IMR-90 (cell line): ENCODE results near the gene CYCS. TPM values are rescaled to one million over a fixed set of nuclear protein-coding genes. Genes with fewer than 3 reads are reported as not detected.

ENCODE experiments used
- ATAC-seq: fragments of 200-7000 bp; cut with Tn5 transposase; 2 replicates; pipeline ENCODE4 v1.9.1; 2020; ENCODE audit warnings: low read depth, mild to moderate bottlenecking, moderate library complexity
- BruUV-seq: library from RNA; stranded (reverse); fragments of 400-500 nt; replicated peaks from 2 replicates; lab custom pipeline; 2021; lab: Mats Ljungman, UMichigan
- CTCF ChIA-PET: fragments of 300-600 bp; formaldehyde crosslinking; extraction: SDS; loops from one replicate; lab custom pipeline; 2021; ENCODE audit warnings: antibody characterized with exemption; lab: Yijun Ruan, JAX
- POLR2A ChIA-PET: fragments of 300-600 bp; sonication (Branson Sonifier 250); formaldehyde crosslinking; loops from one replicate; lab custom pipeline; 2022; ENCODE audit warnings: antibody characterized with exemption; ENCODE audit not compliant: unreplicated experiment; lab: Charles Lee
- DNase-seq: peaks from one replicate; pipeline ENCODE4 v3.0.0; 2013
- H2AFZ ChIP-seq: replicated peaks from 2 replicates; pipeline ENCODE3; 2013; ENCODE audit warnings: low read length, mild to moderate bottlenecking; ENCODE audit not compliant: poor library complexity
- H2AK5ac ChIP-seq: 2 replicates; pipeline ENCODE4 v1.6.1; 2013; ENCODE audit warnings: low read depth, low read length, inconsistent platforms
- H2AK9ac ChIP-seq: replicated peaks from 2 replicates; pipeline ENCODE3; 2013; ENCODE audit warnings: mild to moderate bottlenecking, low read depth, low read length, moderate library complexity; ENCODE audit not compliant: poor library complexity
- H2BK120ac ChIP-seq: 2 replicates; pipeline ENCODE4 v1.6.1; 2013; ENCODE audit warnings: low read depth, low read length, inconsistent platforms
- H2BK15ac ChIP-seq: 3 replicates; pipeline ENCODE4 v1.6.1; 2013; ENCODE audit warnings: low read depth, low read length, inconsistent platforms
- H2BK20ac ChIP-seq: 2 replicates; pipeline ENCODE4 v1.6.1; 2013; ENCODE audit warnings: low read depth, mild to moderate bottlenecking, inconsistent platforms, low read length, moderate library complexity
- H2BK5ac ChIP-seq: 2 replicates; pipeline ENCODE4 v1.6.1; 2013; ENCODE audit warnings: mild to moderate bottlenecking, low read depth, low read length, inconsistent platforms; ENCODE audit not compliant: poor library complexity, severe bottlenecking
- H3K14ac ChIP-seq: replicated peaks from 2 replicates; pipeline ENCODE4 v1.6.1; 2013; ENCODE audit warnings: low read depth, low read length, inconsistent platforms
- H3K18ac ChIP-seq: 2 replicates; pipeline ENCODE4 v1.6.1; 2013; ENCODE audit warnings: low read depth, low read length, control low read depth
- H3K23ac ChIP-seq: 2 replicates; pipeline ENCODE4 v1.6.1; 2013; ENCODE audit warnings: low read depth, low read length, inconsistent platforms
- H3K27ac ChIP-seq: 2 replicates; pipeline ENCODE4 v1.5.1; 2013; ENCODE audit warnings: mild to moderate bottlenecking, control low read depth, low read length; ENCODE audit not compliant: insufficient read depth
- H3K27me3 ChIP-seq: 2 replicates; pipeline ENCODE4 v1.6.1; 2013; ENCODE audit warnings: low read length; ENCODE audit not compliant: control insufficient read depth, insufficient read depth
- H3K36me3 ChIP-seq: 2 replicates; pipeline ENCODE4 v1.6.1; 2013; ENCODE audit warnings: low read length, mixed read lengths; ENCODE audit not compliant: control insufficient read depth, insufficient read depth
- H3K4ac ChIP-seq: 2 replicates; pipeline ENCODE4 v1.6.1; 2013; ENCODE audit warnings: low read depth, low read length, inconsistent platforms
- H3K4me1 ChIP-seq: 2 replicates; pipeline ENCODE4 v1.6.1; 2013; ENCODE audit warnings: low read length, mixed read lengths; ENCODE audit not compliant: control insufficient read depth, insufficient read depth
- H3K4me2 ChIP-seq: 2 replicates; pipeline ENCODE4 v1.6.1; 2013; ENCODE audit warnings: low read depth, mild to moderate bottlenecking, control low read depth, low read length, moderate library complexity
- H3K4me3 ChIP-seq: 2 replicates; pipeline ENCODE4 v1.5.1; 2013; ENCODE audit warnings: low read depth, mild to moderate bottlenecking, control low read depth, low read length, moderate library complexity; ENCODE audit not compliant: insufficient read depth
- H3K56ac ChIP-seq: 2 replicates; pipeline ENCODE4 v1.6.1; 2013; ENCODE audit warnings: low read length, inconsistent platforms; ENCODE audit not compliant: insufficient read depth; ENCODE audit errors: extremely low read depth
- H3K79me1 ChIP-seq, 2 experiments: 2 replicates each; pipeline ENCODE4 v1.6.1; 2013; ENCODE audit warnings: low read length in 2 of 2, inconsistent platforms in 1 of 2, low read depth in 1 of 2
- H3K9ac ChIP-seq: 2 replicates; pipeline ENCODE4 v1.6.1; 2013; ENCODE audit warnings: low read depth, low read length, control low read depth
- H3K9me1 ChIP-seq: 2 replicates; pipeline ENCODE4 v1.6.1; 2013; ENCODE audit warnings: low read length, inconsistent platforms; ENCODE audit not compliant: insufficient read depth
- H3K9me3 ChIP-seq: 2 replicates; pipeline ENCODE4 v1.6.1; 2013; ENCODE audit warnings: low read length; ENCODE audit not compliant: control insufficient read depth, insufficient read depth
- H4K20me1 ChIP-seq: 2 replicates; pipeline ENCODE4 v1.6.1; 2013; ENCODE audit warnings: low read length, inconsistent platforms; ENCODE audit not compliant: insufficient read depth
- H4K5ac ChIP-seq: 2 replicates; pipeline ENCODE4 v1.6.1; 2013; ENCODE audit warnings: mild to moderate bottlenecking, low read depth, low read length, control low read depth
- H4K8ac ChIP-seq, 2 experiments: 2 replicates each; pipeline ENCODE4 v1.6.1; 2013; ENCODE audit warnings: low read depth in 2 of 2, low read length in 2 of 2, control low read depth in 1 of 2, inconsistent platforms in 1 of 2
- H4K91ac ChIP-seq: 2 replicates; pipeline ENCODE4 v1.6.1; 2013; ENCODE audit warnings: low read depth, low read length, inconsistent platforms; ENCODE audit not compliant: insufficient read depth
- BHLHE40 ChIP-seq: fragments of 150-350 bp; IDR thresholded peaks from 2 replicates; pipeline ENCODE4 v1.6.1; 2016; ENCODE audit warnings: mild to moderate bottlenecking, low read depth, low read length
- CEBPB ChIP-seq: IDR thresholded peaks from 2 replicates; pipeline ENCODE4 v1.6.1; 2012; ENCODE audit warnings: low read depth, low read length, improper control_type of control experiment
- CHD1 ChIP-seq: IDR thresholded peaks from 2 replicates; pipeline ENCODE4 v1.6.1; 2012; ENCODE audit warnings: low read depth, low read length, improper control_type of control experiment
- FOS ChIP-seq: fragments of 150-350 bp; IDR thresholded peaks from 2 replicates; pipeline ENCODE4 v1.6.1; 2016; ENCODE audit warnings: low read depth, low read length
- MAFK ChIP-seq: IDR thresholded peaks from 2 replicates; pipeline ENCODE4 v1.6.1; 2012; ENCODE audit warnings: low read depth, low read length, improper control_type of control experiment
- MAZ ChIP-seq: IDR thresholded peaks from 2 replicates; pipeline ENCODE4 v1.6.1; 2012; ENCODE audit warnings: low read depth, mild to moderate bottlenecking, low read length, improper control_type of control experiment, moderate library complexity, borderline replicate concordance
- MXI1 ChIP-seq: IDR thresholded peaks from 2 replicates; pipeline ENCODE4 v1.6.1; 2012; ENCODE audit warnings: low read depth, mild to moderate bottlenecking, low read length, moderate library complexity, borderline replicate concordance
- NFE2L2 ChIP-seq: fragments of 150-350 bp; IDR thresholded peaks from 2 replicates; pipeline ENCODE4 v1.6.1; 2016; ENCODE audit warnings: low read depth, mild to moderate bottlenecking, low read length
- POLR2A ChIP-seq: IDR thresholded peaks from 2 replicates; pipeline ENCODE4 v1.6.1; 2012; ENCODE audit warnings: mild to moderate bottlenecking, low read depth, low read length
- RAD21 ChIP-seq: IDR thresholded peaks from 2 replicates; pipeline ENCODE4 v1.6.1; 2012; ENCODE audit warnings: low read length, improper control_type of control experiment
- RCOR1 ChIP-seq: IDR thresholded peaks from 2 replicates; pipeline ENCODE4 v1.6.1; 2012; ENCODE audit warnings: mild to moderate bottlenecking, low read length, improper control_type of control experiment; ENCODE audit not compliant: insufficient replicate concordance
- RFX5 ChIP-seq: IDR thresholded peaks from 2 replicates; pipeline ENCODE4 v1.8.0; 2012; ENCODE audit warnings: low read depth, mild to moderate bottlenecking, low read length, moderate library complexity
- SMC3 ChIP-seq: fragments of 150-350 bp; IDR thresholded peaks from 2 replicates; pipeline ENCODE4 v1.6.1; 2016; ENCODE audit warnings: low read depth, mild to moderate bottlenecking, antibody characterized with exemption, low read length, moderate library complexity
- WGBS, 2 experiments: methylation state at CpG; one replicate each; pipeline versions ENCODE4 v1.1.5 to v1.1.7; 2013; ENCODE audit warnings: missing lambda C conversion rate in 2 of 2; ENCODE audit not compliant: insufficient read length in 1 of 2; ENCODE audit errors: extremely low coverage in 2 of 2; 5-methylcytosine and 5-hydroxymethylcytosine counted together
- dilution Hi-C: fragments of 300-500 bp; cut with HindIII; formaldehyde crosslinking; loops from one replicate; pipeline ENCODE4 v1.14.3; 2018; ENCODE audit warnings: low sequenced_read_pairs; ENCODE audit not compliant: unreplicated experiment
- in situ Hi-C: fragments of 300-500 bp; cut with MboI; formaldehyde crosslinking; loops from 3 replicates; pipeline ENCODE4 v1.14.3; 2019; ENCODE audit warnings: low sequenced_read_pairs, inconsistent platforms, mixed read lengths
- intact Hi-C: fragments of 100-400 bp; cut with micrococcal nuclease; formaldehyde crosslinking; loops from 2 replicates; pipeline ENCODE4 v1.10.0; 2022
- polyA plus RNA-seq, 3 experiments: library from polyadenylated mRNA; depleted of rRNA; stranded (reverse); fragments of >200 nt; gene quantifications; 2 replicates each; pipeline ENCODE4 v1.2.3, GENCODE V29; 2012; ENCODE audit warnings: low replicate concordance in 1 of 3
- total RNA-seq: library from RNA; depleted of rRNA; stranded (reverse); fragments of >200 nt; gene quantifications from 2 replicates; pipeline ENCODE4 v1.2.3, GENCODE V29; 2012
- TF ChIP-seq, protein P1 (sequence below): fragments of 150-350 bp; IDR thresholded peaks from 2 replicates; pipeline ENCODE4 v1.6.1; 2017; ENCODE audit warnings: mild to moderate bottlenecking, antibody characterized with exemption, low read length, low read depth
- TF ChIP-seq, protein P2 (sequence below): conservative IDR thresholded peaks from 2 replicates; pipeline ENCODE4 v1.5.1; 2012; ENCODE audit warnings: mild to moderate bottlenecking, low read depth, low read length, improper control_type of control experiment
- TF ChIP-seq, protein P3 (sequence below): fragments of 150-350 bp; IDR thresholded peaks from 2 replicates; pipeline ENCODE4 v1.6.1; 2016; ENCODE audit warnings: low read depth, mild to moderate bottlenecking, low read length, moderate library complexity, borderline replicate concordance

The CYCS gene
- total and polyA plus RNA-seq, 2 of the 4 experiments (the other 2 are of a cell fraction), result 22.9 to 59.0 TPM

DNA sequence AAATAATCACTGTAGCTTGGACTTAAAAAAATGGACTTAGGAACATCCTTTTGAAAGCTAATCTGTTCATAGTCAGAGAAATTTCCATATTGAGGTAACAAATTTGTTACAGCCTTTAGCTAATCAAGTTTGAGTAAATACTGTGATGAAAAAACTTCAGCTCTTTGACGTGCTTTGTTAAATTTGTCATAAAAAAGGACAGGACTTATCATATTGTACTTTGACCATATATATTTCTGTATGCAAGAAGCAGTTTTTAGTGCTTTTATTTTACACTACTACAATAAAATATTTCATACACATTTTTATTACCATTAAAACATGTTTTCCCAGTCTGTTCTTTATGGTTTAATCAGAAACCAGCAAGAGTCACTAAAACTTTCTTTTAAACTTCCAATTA is 14.5 kb upstream of the CYCS start:
- TF ChIP-seq NFE2L2 (no peak), CHD1 (no peak), RAD21 (no peak), CEBPB (no peak), BHLHE40 (no peak), FOS (no peak), POLR2A (no peak), SMC3 (no peak), RFX5 (no peak), MAZ (no peak), MXI1 (no peak), MAFK (no peak), RCOR1 (no peak)
- TF ChIP-seq, protein P1, sequence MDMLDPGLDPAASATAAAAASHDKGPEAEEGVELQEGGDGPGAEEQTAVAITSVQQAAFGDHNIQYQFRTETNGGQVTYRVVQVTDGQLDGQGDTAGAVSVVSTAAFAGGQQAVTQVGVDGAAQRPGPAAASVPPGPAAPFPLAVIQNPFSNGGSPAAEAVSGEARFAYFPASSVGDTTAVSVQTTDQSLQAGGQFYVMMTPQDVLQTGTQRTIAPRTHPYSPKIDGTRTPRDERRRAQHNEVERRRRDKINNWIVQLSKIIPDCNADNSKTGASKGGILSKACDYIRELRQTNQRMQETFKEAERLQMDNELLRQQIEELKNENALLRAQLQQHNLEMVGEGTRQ, result no peak
- TF ChIP-seq, protein P2, sequence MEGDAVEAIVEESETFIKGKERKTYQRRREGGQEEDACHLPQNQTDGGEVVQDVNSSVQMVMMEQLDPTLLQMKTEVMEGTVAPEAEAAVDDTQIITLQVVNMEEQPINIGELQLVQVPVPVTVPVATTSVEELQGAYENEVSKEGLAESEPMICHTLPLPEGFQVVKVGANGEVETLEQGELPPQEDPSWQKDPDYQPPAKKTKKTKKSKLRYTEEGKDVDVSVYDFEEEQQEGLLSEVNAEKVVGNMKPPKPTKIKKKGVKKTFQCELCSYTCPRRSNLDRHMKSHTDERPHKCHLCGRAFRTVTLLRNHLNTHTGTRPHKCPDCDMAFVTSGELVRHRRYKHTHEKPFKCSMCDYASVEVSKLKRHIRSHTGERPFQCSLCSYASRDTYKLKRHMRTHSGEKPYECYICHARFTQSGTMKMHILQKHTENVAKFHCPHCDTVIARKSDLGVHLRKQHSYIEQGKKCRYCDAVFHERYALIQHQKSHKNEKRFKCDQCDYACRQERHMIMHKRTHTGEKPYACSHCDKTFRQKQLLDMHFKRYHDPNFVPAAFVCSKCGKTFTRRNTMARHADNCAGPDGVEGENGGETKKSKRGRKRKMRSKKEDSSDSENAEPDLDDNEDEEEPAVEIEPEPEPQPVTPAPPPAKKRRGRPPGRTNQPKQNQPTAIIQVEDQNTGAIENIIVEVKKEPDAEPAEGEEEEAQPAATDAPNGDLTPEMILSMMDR, result no peak
- TF ChIP-seq, protein P3, sequence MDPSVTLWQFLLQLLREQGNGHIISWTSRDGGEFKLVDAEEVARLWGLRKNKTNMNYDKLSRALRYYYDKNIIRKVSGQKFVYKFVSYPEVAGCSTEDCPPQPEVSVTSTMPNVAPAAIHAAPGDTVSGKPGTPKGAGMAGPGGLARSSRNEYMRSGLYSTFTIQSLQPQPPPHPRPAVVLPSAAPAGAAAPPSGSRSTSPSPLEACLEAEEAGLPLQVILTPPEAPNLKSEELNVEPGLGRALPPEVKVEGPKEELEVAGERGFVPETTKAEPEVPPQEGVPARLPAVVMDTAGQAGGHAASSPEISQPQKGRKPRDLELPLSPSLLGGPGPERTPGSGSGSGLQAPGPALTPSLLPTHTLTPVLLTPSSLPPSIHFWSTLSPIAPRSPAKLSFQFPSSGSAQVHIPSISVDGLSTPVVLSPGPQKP, result no peak
- H3K9me3 ChIP-seq, result no peaks in the 10 kb centered on the region
- BruUV-seq, result no TSS peak
- DNase-seq (no peak), ATAC-seq (no peak)
- no peak overlapping the region for H2AK5ac ChIP-seq
- H3K9ac ChIP-seq, result no peak overlapping the region
- H4K8ac ChIP-seq, result no peak overlapping the region
- POLR2A ChIA-PET, result no interaction called here
- WGBS, 2 experiments, result no CpG with 5 or more reads among the region's 1 CpG
- peaks cover 2% of the 10 kb centered on the region; the same call in 1 of the 2 replicates for H3K9me1 ChIP-seq
- H2BK120ac ChIP-seq, result no peak overlapping the region
- no peak overlapping the region for H2AFZ ChIP-seq
- H4K5ac ChIP-seq, result no peak overlapping the region
- H3K4ac ChIP-seq, result no peak overlapping the region
- H2BK20ac ChIP-seq, result no peak overlapping the region
- H3K36me3 ChIP-seq, result 0 out of 2 replicates have a peak, but pooled peaks cover 2% of the 10 kb centered on the region
- H3K18ac ChIP-seq, result no peak overlapping the region
- no peak overlapping the region for H2BK15ac ChIP-seq
- in situ Hi-C loops (no loop called here), dilution Hi-C loops (no loop called here), intact Hi-C loops (no loop called here)
- H3K14ac ChIP-seq, result no peak overlapping the region
- H3K4me1 ChIP-seq, result no peaks in the 10 kb centered on the region; the same call in 1 of the 2 replicates
- no peak overlapping the region for H3K4me3 ChIP-seq
- H2AK9ac ChIP-seq, result no peak overlapping the region
- no peak overlapping the region for H3K23ac ChIP-seq
- no peak overlapping the region for H3K27ac ChIP-seq
- H2BK5ac ChIP-seq, result no peak overlapping the region
- H3K79me1 ChIP-seq, result no peaks in the 10 kb centered on the region
- no peak overlapping the region for H3K4me2 ChIP-seq
- H3K27me3 ChIP-seq, result no peaks in the 10 kb centered on the region
- CTCF ChIA-PET, result interaction anchor here (0.6 kb wide), 1 partner anchor 27 kb away, joined by 5 read pairs; no protein-coding TSS in a partner anchor
- H4K20me1 ChIP-seq, result no peaks in the 10 kb centered on the region
- no peak overlapping the region for H4K91ac ChIP-seq
- H3K56ac ChIP-seq, result no peak overlapping the region
